ENCODE measurements around the gene TAAR2. TPM values are rescaled to one million over a fixed set of nuclear protein-coding genes. Genes with fewer than 3 reads are reported as not detected.

The TAAR2 gene, protein sequence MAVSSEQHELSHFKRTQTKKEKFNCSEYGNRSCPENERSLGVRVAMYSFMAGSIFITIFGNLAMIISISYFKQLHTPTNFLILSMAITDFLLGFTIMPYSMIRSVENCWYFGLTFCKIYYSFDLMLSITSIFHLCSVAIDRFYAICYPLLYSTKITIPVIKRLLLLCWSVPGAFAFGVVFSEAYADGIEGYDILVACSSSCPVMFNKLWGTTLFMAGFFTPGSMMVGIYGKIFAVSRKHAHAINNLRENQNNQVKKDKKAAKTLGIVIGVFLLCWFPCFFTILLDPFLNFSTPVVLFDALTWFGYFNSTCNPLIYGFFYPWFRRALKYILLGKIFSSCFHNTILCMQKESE
- total RNA-seq (not detected), polyA plus RNA-seq (not detected)
- long read RNA-seq, donor 1 = 0 reads
- long read RNA-seq, donor 2 = 0 reads
- long read RNA-seq, donor 3 = 0 reads

DNA sequence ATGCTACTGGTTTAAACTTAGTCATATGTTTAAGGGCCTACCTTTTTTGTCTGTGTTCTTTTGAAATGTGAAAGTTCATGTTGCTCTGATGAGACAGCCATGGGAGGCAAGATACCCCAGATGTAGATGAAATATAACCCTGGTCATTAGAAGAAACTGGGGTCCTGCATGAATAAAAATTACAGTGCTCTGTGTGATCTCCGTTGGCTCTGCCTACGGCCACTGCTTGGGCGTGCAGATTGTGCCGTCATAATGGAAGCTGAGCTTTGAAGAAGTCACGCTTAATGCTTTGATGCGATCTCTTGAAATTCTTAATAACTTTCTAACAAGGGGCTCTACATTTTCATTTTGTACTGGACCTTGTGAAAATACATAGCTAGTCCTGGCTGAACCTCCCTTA is at the start of gene TAAR2:
Gene TAAR2, minus strand, starts transcription at position 101 of the 400 bp plus-strand sequence. Its CDS starts 0 bp downstream, at position 101.
- DNase-seq (no peak), ATAC-seq (no peak)
- Histone ChIP-seq H3K9me3 (peaks cover 0 to 12% (median 2%) of the 10 kb centered on the region in 12 donors), H3K4me1 (no peaks in the 10 kb centered on the region), H3K4me3 (no peak within 1 kb of the TSS), H3K27me3 (peaks cover 0 to 15% (median 0%) of the 10 kb centered on the region in 9 donors), H3K36me3 (no peaks in the 10 kb centered on the region), H3K27ac (no peak within 1 kb of the TSS)
- intact Hi-C loops (cut with DNase I) = no loop called here
- 84 to 95% (median 92%) methylated on average over 6 of the region's 6 CpGs for WGBS, 4 donors
- TF ChIP-seq POLR2A (IDR thresholded peaks at IDR 0.05) = no peak
- TF ChIP-seq, protein P1, sequence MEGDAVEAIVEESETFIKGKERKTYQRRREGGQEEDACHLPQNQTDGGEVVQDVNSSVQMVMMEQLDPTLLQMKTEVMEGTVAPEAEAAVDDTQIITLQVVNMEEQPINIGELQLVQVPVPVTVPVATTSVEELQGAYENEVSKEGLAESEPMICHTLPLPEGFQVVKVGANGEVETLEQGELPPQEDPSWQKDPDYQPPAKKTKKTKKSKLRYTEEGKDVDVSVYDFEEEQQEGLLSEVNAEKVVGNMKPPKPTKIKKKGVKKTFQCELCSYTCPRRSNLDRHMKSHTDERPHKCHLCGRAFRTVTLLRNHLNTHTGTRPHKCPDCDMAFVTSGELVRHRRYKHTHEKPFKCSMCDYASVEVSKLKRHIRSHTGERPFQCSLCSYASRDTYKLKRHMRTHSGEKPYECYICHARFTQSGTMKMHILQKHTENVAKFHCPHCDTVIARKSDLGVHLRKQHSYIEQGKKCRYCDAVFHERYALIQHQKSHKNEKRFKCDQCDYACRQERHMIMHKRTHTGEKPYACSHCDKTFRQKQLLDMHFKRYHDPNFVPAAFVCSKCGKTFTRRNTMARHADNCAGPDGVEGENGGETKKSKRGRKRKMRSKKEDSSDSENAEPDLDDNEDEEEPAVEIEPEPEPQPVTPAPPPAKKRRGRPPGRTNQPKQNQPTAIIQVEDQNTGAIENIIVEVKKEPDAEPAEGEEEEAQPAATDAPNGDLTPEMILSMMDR (IDR thresholded peaks at IDR 0.05) = no peak

DNA sequence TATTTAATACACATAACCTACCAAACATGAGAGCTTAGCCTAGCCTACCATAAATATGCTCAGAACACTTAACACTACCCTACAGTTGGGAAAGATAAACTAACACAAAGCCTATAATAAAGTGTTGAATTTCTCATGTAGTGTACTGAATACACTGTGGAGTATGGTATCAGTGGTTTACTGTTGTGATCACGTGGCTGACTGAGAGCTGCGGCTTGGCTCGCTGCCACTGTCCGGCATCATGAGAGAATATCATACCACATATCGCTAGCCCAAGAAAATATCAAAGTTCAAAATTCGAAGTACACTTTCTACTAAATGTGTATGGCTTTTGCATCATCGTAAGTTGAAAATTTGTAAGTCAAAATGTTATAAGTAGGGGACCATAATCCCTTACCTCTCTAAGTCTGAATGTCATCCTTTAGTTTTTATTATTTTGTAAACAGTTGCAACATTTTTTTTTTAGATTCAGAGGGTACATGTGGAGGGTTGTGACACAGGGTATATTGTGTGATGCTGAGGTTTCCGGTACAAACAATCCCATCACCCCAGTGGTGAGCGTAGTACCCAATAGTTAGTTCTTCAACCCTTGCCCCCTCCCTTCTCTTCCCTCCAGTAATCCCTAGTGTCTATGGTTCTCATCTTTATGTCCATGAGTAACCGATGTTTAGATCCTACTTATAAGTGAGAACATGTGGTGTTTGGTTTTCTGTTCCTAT is 49.5 kb upstream of the TAAR2 start:
- WGBS, 4 donors = 78 to 84% (median 82%) methylated on average over 10 of the region's 10 CpGs

DNA sequence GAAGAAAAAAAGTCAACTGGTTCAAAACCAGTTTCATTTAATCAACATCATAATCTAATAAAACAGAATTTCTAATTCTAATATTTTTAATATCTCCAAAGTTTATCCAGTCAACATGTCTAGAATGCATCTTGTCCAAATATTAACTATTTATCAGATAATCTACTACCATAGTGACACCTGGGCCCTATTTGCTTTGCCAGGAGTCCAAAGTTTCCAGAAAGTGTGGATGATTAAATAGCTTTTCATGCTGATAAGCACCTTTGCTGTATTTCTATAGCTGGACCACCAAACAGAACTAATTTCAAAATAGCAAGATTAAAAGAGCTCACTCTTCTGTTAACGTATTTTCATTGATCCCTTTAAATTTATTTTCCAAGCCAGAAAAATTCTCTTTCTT is 47.2 kb upstream of the TAAR2 start:
- H3K27me3 ChIP-seq = peaks cover 0 to 3% (median 0%) of the 10 kb centered on the region in 9 donors
- TF ChIP-seq POLR2A (IDR thresholded peaks at IDR 0.05) = no peak
- TF ChIP-seq, protein P1 (IDR thresholded peaks at IDR 0.05) = no peak
- H3K27ac ChIP-seq = no peak overlapping the region
- ATAC-seq = no peak
- no peak overlapping the region for H3K4me3 ChIP-seq
- DNase-seq = no peak
- intact Hi-C loops (cut with DNase I) = loop anchor here in 5 of 10 donors (2.0 to 10.0 kb wide), 4 partner anchors 94 to 140 kb away; partner anchors contain the start of gene SLC18B1 (in 2 of the 5)
- no peaks in the 10 kb centered on the region for H3K36me3 ChIP-seq
- H3K9me3 ChIP-seq = no peaks in the 10 kb centered on the region
- peaks cover 0 to 9% (median 0%) of the 10 kb centered on the region in 12 donors for H3K4me1 ChIP-seq
- WGBS, 4 donors = 85 to 97% (median 93%) methylated on average over 1 of the region's 1 CpG

More for the DNA sequence above, 49.5 kb upstream of the TAAR2 start:
- TF ChIP-seq POLR2A (IDR thresholded peaks at IDR 0.05) = no peak
- TF ChIP-seq, protein P1 (IDR thresholded peaks at IDR 0.05) = no peak
- no peak for ATAC-seq
- peaks cover 0 to 3% (median 0%) of the 10 kb centered on the region in 9 donors for H3K27me3 ChIP-seq
- H3K9me3 ChIP-seq = no peaks in the 10 kb centered on the region
- H3K4me1 ChIP-seq = peaks cover 0 to 11% (median 0%) of the 10 kb centered on the region in 12 donors
- intact Hi-C loops (cut with DNase I) = loop anchor here in 4 of 10 donors (5.0 to 10.0 kb wide), 3 partner anchors 91 to 121 kb away; partner anchors contain the start of gene SLC18B1 (in 2 of the 4)
- no peaks in the 10 kb centered on the region for H3K36me3 ChIP-seq
- no peak overlapping the region for H3K4me3 ChIP-seq
- no peak for DNase-seq
- no peak overlapping the region for H3K27ac ChIP-seq
